HG02678 (cell line): ENCODE measurements around the gene GRIPAP1.

ENCODE experiments used
- ATAC-seq: cut with Tn5 transposase; IDR thresholded peaks from one replicate; pipeline ENCODE4 v1.9.1; 2021; ENCODE audit warnings: mild to moderate bottlenecking, moderate library complexity; ENCODE audit not compliant: unreplicated experiment

The GRIPAP1 gene

DNA sequence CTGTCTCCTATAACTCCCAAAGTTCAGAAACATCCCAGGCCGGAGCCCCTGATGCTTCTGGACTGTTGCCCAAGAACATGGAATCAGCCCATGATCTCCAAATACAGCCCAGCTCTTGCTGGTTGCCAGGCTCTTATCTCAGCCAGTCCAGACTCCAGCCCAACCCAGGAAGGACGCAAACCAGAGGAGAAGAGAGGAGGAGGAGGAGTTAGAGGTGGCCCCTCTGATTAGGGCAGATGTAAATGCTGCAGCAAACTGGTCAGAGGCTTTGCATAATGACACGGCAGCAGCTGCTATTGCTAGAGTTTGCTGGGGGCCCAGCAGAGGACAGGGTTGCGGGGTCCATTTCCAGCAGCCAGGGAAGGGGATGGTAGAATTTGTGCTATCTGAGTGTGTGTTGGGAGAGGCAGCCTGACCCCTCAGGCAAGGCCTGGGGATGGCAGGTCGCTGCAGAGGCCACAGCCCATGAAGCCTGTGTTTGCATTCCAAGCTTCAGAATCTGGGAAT, 40.4 kb downstream of the GRIPAP1 start:
- ATAC-seq = no peak

DNA sequence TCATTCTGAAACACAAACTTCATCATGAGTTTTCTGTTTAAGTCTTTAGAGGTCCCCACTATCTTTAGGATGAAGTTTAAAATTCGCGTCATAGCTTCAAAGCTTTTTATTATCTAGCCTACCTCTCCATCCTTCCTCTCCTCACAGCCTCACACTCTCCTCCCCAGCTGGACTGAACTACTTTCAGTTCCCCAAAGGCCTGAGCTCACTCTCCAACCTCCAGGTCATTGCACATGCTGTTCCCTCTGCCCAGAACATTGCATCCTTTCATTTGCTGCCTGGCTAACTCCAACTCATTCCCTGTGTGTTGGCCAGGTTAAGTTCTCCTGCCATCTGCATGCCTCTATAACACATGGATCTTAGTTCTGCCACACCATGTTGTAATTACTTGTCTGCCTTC, 41.8 kb downstream of the GRIPAP1 start:
- ATAC-seq = no peak

DNA sequence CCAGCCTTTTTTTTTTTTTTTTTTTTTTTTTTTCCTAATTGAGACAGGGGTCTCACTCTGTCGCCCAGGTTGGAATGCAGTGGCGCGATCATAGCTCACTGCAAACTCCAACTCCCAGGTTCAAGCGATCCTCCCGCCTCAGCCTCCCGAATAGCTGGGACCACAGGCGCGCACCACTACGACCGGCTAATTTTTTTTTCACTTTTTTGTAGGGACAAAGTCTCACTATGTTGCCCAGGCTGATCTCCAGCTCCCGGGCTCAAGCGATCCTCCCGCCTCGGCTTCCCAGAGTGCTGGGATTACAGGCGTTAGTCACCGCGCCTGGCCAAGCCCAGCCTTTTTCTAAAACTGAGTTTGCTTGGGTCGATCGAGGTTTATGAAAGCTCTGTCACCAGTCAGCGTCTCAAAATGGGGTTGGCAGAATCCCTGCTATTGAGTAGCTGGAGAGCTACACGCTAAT, 43.4 kb downstream of the GRIPAP1 start:
- no peak for ATAC-seq

DNA sequence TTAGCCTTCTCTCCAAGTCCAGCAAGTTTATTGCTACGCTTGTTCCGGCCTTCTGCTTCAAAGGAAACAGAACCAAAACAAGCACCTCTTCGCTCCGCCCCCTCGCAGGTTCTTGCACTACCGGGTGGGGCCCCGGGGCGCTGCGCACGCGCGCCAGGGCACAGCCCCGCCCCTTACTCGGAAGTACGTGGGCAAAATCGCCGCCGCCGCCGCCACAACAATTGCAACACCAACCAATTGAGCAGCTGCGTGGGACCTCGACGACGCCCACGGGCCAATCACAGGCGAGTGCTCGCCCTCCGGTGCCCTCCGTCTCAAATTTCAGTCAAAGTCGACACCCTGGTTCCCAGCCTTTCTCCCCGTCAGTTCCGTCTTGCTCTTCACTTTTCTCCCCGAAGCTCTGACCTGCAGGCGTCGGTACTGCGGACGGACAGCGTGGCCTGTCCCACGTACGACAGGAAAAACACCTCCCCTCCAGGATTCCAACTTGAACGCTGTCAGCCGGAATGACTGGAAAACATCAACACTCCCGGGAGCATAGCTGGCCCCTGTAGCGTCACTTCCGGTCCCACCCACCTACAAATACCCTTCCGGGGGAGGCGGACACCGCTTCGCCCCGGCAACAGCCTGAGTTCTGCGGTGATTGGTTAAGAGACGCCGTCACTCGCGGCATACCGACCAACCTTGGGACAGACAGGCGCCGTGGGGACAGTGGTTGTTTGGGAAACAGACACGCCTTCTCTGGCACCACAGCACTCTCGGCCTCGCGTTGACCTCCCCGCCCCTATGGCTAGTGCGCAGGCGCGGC, 44.0 kb downstream of the GRIPAP1 start:
- peak; percentile 86 for ATAC-seq

DNA sequence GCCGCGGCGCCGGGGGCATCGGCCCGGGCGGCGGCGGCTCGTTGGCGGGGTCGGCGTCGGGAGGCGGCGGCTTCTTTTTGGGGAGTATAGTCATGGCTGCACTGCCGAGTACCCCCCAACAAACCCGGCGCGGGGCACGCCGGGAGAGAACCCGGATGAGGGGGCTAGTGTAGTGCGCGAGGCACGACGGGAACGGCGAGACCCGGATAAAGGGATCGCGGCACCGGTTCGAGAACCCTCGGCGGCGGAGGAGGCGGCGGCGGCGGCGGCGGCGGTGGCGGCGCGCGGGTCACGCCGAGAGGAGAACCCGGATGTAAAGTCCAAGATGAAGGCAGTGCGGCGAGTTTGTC, 44.6 kb downstream of the GRIPAP1 start, which contains the start of gene OTUD5:
TSS of gene OTUD5 (minus strand) at position 131 of the 350 bp plus-strand sequence. CDS start at position 94, 37 bp downstream.
- ATAC-seq = peak; percentile 36

DNA sequence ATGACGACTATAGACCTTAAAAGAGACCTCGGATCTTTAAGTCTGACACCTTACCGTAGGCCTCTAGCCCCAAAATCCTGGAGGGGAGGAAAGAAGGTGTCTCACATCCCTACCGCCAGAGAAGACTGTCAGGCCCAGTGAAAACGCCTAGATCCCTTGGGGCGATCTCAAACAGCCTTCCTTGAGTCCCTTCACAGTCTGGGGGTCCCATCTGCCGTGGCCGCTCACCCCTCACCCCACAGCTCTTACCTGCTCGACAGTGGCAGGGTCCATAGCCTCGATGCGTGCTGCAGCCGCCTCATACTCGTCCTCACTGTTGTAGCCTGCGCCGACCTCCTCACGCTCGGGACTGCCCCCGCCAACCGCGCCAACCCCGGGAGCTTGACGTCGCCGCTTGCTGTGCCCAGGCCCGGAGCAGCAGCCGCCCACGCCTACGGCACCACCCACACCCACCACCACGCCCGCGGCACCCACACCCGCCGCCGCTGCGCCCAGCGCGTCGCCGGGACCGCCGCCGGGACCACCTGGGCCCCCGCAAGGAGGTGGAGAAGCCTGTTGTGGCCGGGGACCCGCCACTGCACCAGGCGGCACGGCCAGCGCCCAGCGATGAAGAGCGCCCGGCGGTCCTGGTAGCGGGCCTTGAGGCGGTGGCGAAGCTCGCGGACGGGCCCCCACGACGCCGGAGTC, 45.2 kb downstream of the GRIPAP1 start:
- no peak for ATAC-seq

DNA sequence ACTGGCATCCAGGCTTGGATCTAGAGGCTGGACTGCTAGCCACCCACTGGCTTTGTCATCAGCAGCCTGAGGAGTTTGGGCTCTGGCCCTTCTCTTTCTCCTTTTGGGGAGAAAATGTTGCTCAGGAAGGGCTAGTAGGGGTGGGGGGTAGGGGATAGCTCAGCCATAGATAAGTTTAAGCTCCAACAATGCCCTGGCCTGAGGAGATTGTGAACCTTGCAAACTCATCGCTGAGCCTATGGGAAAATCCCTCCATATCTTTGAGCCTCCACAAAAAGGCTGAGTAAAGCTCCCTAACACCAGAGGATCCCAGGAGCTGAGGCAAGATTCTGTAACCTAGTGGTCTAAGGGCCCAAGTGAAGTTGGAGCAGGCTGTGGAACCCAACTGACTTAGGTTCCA, 53.5 kb downstream of the GRIPAP1 start:
- ATAC-seq = no peak

DNA sequence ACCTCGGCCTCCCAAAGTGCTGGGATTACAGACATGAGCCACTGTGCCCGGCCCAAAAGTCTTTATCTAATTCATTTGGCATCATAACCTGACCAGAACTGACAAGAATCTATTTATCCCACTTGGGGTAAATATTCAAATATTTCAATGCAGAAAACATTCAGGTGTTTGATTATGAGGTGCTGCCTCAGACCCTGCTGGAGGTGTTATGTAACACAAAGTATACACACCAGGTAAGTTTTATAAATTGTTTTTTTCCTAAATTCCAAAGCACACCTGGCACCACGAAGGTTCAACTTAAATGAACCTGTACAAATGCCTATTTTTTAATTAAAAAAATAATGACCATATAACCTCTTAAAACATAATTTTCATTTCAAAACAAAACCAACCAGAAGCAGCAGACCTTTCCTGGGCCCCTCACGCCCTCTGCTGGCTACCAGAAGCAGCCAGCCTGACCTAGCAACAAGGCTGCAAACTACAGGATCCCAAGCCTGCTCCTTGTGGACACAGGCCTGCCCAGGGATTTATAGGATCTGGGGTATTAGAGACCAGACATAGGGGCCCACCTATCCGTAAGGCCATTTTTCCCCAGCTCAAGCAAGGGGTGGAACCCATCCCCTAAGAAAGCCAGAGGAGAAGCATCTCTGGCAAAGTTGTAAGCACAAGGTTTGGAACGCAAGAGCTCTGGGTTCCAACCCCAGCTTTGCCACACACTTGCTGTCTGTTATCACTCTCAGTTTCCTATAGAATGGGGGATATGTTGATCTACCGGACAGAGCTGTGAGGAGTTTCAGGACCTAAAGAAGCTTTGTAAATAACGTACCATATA, 56.3 kb downstream of the GRIPAP1 start:
- no peak for ATAC-seq

DNA sequence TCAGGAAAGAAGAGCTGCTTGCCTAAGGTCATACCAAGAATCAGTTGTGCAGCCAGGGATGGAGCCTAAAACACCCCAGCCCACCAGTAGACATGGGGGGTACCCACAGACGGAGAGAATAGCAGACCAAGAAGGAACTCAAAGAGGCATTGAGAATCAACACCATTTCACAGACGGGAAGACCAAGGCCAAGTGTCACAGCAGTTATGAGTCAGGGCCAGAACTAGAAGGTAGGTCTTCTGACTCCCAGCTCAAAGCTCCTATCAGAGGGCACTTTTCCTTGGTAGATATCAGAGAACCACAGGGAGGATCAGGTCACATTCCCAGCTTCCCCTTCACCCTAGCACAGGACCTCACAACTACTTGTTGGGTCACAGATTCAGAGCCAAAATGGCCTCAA, 59.2 kb downstream of the GRIPAP1 start:
- no peak for ATAC-seq

DNA sequence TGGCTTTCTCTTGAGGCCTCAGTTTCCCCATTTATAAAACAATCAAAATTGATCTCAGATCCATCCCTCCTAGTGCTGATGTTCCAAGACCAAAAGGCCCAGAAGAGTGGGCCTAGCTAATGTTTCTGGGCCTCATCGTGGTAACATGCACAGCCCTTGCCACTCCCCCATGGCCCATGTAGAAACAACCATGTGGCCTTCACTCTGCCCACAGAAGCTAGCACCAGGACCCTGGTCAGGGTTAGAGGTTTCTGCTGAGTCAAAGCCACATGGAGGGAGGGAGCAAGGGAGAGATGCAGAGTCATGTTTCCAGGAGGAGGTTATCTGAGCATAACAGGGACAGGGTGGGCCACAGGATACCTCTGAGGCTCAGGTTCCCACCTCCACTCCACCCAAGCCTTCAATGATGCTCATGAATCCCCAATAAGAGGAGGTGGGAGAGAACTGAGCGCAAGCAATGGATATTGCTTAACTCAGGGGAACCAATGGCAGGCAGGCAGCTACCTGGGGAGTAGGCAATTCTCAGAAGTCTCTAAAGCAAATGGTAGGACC, 61.6 kb downstream of the GRIPAP1 start:
- no peak for ATAC-seq

DNA sequence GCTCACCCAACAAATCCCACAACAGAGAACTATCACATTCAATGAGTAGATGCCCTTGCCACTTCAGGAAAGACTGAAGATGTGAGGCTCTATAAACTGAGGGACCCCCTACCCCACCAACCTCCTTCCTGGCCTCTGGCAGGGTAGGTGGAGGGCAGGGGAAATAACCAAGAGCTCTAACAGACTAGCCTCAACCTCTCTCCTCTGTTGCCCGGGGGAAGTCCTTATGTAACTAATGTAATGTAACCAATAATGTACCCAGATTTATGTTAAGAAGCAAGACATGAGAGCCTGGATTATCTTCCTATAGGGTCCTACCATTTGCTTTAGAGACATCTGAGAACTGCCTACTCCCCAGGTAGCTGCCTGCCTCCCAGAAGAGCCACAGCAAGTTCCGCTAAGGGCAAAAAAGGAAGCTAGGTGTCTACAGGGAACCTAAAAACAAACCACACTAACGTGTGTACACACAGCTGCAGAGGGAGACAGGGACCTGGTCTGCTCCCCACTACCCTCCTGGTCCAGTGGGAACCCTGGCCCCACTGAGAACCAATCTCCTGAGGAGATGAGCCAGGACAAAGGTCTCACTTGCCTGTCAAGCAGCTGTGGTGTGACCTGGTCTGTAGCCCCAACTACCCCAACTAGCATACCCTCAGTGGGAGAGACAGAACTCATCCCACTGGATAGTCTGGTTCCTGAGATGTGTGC, 62.4 kb downstream of the GRIPAP1 start:
- no peak for ATAC-seq

DNA sequence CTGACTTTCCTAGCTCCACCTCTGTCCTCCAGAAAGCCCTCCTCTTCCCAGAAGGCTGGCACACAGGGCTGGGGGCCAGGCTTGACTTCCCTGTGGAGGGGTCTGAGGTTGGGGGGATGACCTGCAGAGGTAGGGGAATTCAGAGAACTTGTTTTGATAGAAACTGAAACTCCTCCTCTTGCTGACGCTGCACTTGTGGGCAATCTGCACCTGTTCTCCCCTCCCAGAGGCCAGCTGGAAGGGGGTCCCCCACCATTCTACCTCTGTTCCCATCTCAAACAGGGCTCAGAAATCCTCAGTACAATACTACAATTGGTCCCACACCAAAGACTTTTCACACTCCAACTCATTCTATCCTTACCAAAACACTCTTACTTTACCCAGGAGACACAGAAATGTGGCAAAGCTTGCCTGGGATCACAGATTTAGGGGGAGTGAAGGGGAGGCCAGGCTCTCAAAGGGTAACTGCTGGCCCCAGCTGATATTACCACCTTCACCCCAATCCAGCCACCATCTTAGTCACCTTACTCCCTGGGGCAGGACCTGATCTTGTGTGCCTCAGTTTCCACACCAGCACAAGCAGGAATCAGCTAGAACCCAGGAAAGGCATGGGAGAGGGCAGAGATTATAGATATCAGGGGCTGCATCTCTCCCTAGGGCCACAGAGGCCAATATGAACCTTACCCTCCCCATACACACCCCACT, 63.2 kb downstream of the GRIPAP1 start:
- peak; percentile 40 for ATAC-seq

DNA sequence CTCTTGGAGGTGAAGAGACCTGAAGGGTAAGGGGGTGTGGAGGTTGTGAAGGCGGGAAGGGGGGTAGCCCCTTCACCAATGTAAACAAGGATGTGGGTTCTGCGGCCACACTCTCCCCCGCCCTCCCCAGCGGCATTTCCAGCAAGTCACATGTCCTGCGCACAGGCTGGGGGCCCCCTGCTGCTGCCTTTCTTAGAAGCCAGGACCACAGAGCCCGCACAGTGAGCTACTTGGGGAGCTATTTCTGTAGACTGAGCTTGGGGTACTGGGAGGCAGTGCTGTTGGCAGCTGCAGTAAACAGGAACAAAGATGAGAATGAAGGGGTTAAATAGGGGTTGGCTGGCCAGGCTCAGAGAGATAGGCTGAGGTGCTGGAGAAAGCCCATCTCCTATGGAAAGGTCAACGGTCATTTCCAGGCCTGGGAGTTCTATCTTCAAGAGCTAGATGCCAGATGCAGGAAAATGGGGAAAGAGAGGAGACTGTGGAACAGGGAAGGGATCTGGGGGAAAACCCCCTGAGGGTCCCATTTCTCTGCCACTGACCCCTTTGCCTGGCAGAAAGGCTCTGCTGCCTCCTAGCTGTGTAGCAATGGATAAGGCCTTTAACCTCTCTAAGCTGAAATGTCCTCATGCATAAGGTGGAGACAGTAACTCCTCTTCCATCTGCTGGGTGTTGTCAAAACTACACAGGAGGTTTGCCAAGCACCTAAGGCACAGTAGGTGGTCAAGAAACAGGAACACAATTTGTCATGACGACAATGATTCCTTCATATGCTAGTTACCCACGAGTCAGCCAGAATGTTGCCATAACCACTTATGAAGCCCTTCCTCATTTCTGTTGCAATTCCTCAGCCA, 64.8 kb downstream of the GRIPAP1 start:
- peak; percentile 66 for ATAC-seq

DNA sequence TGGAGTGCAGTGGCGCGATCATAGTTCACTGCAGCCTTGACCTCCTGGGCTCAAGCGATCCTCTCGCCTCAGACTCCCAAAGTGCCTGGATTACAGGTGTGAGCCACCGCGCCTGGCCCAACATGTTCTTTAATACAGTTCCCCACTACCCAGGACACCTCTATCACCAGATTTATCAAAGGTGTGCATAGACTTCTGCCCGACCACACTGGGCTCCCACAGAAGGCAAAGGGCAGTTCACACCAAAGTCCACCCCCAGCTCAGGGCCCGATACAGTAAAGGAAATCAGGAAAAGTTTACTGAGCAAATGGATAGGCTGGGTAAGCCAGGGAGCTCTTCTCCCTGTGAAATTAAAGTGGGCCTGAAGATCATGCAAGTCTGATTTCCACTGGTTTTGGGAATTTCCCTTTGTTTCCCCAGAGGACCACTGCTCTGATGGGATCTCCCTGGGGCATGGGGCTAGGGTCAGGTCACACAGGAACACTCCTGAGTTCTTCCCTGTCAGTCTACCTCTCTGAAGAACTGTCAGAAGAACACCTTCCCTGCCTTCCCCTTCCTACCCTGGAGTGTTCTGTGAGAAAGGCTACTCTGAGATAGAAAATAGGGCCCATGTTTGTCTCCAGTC, 65.5 kb downstream of the GRIPAP1 start:
- ATAC-seq = no peak

DNA sequence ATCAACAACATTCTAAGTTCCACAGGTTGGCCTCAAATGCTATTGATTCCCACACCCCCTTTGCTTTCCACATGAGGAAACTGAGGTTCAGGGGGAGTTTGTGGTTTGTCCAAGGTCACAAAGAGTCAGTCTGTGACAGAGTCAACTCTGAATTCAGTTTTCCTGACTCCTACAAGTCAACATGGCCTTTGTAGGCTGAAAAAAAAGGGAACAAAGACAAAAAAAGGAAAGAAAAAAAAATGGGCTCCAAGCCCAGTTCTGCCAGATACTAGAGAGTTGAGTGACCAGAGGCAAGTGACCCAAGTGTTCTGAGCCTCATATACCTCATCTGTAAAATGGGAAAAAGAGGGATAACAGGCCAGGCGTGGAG, 66.8 kb downstream of the GRIPAP1 start:
- no peak for ATAC-seq

DNA sequence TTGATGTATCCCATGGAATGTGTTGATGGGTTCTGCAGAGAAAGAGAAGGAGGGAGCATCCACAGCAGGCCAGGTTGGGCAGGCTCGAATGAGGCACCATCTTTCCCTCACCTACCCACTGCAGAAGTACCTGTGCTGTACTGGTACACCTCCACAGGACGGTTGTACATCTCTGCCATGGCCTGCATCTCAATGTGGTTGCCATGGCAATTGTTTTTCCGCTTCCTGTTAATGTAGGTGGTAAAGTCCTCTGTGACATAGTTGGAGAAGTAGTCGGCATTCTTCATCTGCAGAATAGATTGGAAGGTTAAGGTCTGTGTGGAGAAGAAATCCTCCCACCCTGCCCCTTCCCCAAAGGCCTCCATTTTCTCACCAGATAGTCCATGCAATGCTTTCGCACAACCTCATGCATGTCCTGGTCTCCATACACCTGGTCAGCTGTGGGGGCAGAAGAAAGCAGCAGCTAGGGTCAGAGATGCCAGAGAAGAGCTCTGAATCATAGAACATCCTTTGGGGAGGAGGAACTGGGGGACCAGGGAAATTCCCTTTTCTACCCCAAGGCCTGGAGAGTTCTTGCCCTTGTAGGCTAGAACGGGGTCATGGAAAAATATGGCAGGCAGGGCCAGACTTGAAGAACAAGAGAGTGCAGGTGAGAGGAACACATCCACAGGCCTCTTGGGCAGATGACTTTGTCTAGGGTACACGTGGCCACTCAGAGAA, 67.3 kb downstream of the GRIPAP1 start:
- ATAC-seq = no peak

DNA sequence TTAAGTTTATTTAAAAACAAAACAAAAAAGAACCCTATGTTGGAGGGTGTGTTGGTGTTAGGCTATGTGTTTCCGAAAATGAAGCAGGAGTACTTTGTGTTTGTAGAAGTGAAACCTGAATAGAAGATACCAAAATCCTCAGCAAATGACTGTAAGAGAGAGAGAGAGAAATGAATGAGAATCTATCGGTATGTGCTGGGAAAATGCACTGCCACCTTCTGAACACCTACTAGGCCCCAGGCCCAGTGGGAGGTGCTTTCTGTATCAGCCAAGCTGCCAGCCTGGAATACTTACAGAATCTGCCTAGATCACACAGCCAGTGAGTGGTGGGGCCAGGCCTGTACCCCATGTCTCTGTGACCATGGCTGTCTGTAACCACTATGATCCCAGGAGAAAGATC, 68.3 kb downstream of the GRIPAP1 start:
- ATAC-seq = no peak
